Retina (tissue), 1 donor: ENCODE measurements around the gene SHMT1.
"Not testable (repeated sequence)": the region's sequence is repeated elsewhere in the genome, so short reads cannot be mapped to it uniquely, and the experiment has no call there.

Experiments used
- DNase-seq: peaks from one replicate; pipeline ENCODE4 v3.0.0-alpha.2; 2016

Gene SHMT1

DNA sequence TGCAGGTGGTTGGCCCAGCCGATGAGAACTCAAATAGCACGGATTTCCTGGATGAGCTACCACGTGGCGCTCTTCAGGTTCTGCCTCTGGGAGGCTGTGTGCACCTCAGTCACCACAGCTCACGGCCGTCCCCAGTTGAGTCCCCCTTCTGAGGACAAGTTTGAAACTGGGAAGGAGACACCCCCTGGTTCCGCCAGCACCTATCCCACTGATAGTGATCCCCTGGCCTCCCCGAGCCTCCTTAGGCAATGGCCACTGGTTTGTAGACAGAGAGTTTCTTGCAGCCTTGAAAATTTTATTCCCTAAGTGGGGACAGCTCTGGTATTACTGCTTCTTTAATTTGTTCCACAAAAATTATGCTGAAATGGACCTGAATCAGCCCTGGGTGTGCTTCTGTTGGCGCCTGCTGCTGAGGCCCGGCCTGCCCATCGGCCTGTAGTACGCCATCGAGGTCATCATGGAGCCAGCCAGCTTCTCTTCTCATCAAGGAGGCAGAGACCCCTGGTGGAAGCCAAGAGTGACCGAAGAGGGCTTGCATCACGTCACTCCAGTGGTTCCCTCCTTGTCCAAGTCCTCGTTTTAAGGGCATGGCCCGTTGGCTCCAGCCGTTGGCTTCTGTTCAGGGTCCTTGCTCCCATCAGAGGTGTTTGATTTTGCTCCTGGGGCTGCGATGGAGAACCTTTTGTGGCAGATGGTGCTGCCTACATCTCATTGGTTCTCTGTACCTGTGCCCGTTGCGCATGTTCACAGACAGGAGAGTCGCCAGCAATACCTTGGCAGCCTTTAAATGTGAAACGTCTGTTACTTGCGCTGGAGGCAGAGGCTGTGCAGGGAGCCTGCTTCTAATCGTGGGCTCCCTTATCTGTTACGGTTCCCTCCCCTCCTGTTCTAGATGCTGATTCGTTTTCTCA lies 39.0 kb downstream of the SHMT1 start:
- DNase-seq: no peak

DNA sequence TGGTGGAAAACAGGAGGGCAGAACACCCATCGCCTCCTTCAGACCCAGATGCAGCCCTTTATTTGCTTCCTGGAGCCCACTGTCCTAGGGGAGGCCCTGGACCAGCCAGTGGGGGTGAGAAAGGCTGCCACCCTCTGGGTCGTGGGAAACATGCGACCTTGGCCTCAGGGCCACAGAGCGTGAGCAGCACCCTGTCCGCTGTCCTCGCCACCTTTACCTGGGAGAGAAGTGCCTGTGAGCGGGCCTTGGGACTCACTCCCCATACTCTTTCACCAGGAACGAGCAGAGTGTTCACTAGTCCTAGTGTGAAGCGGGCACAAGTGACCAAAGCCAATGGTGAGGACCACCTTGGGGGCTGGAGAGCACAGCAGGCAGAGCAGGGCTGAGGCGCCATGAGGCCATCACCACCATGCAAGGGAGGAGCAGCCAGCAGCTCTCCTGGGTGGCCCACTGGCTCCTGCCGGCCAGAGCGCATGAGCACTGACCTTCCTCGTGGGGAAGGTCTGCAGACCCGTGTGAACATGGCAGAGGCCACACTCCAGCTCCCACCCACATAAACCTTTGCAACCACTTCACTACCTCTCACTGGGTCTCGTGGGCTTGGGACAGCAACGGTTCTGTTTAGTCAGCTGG lies 39.7 kb downstream of the SHMT1 start:
- DNase-seq: no peak

DNA sequence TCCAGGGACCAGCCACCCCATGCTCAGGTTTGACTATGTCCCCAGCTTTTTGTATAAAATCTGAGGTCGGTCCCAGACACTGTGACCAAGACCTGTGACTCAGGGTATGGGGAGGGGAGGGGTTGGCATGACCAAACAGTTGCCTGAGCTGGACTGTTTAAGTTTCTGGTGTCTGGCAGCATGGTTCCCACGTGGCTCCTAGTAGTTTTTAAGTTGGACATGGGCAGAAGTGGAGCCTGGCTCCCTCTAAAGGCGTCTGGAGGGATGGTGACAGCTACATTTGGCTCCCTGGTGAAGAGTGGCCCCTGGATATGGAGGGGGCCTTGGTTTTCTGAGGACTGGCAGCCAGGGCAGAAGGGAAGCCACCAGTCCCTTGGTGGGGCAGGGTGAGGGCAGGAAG lies 40.3 kb downstream of the SHMT1 start:
- DNase-seq: no peak

DNA sequence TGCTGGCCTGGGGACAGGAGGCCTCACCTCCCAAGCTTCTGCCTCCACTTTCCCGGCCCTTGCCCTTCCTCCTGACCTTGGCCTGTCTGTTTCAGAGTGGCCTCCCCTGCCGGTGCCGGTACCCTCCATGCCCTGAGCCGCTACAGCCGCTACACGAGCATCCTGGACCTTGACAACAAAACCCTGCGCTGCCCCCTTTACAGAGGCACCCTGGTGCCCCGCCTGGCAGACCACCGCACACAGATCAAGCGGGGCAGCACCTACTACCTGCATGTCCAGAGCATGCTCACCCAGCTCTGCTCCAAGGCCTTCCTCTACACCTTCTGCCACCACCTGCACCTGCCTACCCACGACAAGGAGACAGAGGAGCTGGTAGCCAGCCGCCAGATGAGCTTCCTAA lies 40.8 kb downstream of the SHMT1 start:
- no peak for DNase-seq

DNA sequence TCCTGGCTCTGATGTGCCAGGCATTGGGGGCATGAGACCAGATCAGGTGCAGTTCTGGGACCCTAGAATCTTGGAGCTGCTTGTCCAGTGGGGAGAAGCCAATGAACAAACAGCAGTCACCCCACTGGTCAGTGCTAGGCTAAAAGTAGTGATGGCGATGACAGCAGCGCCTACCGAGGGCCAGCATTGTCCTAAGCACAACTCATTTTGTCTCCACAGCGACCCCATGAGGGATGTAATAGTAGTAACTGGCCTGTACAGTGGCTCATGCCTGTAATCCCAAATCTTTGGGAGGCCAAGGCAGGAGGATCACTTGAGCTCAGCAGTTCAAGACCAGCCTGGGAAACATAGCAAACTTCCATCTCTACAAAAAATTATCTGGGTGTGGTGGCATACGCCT lies 42.0 kb downstream of the SHMT1 start:
- no peak for DNase-seq

DNA sequence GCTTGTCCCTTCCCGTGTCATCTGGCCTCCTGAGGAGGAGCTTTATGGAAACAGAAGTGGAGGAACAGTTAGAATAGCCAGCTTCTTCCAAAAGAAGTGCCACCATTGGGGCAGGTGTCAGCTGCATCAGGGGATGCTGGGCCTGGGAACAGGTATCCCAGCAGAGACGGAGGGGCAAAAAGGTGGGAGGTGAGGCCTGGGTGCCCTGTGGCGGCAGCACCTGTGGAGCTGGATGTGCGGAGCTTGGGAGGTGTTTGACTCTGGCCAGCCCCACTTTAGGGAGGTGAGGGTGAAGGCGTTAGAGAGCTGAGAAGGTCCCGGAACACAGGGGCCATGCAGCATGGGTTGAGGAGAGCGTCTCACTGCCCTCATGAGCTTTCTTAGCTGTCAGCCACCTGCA lies 43.0 kb downstream of the SHMT1 start:
- DNase-seq: no peak

DNA sequence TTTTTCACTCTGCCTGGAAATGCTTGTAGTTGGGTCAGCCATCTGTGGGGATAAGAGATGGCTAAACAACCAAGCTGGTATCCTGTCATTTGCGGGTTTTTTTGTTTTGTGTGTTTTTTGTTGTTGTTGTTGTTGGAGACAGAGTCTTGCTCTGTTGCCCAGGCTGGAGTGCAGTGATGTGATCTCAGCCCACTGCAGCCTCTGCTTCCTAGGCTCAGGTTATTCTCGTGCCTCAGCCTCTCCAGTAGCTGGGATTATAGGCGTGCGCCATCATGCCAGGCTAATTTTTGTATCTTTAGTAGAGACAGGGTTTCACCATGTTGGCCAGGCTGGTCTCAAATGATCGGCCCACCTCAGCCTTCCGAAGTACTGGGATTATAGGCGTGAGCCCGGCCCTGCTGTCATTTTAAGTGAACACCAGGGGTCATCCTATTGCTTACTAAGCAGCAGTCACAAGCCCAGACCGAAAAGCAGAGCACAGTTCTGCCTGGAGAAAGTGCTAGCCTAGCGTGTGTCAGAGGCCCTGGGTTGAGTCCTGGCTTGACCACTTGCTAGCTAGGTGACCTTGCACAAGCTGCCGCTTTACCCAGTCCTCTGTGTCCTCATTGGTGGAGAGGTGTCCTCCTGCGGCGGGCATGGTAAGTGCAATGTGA lies 43.6 kb downstream of the SHMT1 start:
- DNase-seq: peak; percentile 52

DNA sequence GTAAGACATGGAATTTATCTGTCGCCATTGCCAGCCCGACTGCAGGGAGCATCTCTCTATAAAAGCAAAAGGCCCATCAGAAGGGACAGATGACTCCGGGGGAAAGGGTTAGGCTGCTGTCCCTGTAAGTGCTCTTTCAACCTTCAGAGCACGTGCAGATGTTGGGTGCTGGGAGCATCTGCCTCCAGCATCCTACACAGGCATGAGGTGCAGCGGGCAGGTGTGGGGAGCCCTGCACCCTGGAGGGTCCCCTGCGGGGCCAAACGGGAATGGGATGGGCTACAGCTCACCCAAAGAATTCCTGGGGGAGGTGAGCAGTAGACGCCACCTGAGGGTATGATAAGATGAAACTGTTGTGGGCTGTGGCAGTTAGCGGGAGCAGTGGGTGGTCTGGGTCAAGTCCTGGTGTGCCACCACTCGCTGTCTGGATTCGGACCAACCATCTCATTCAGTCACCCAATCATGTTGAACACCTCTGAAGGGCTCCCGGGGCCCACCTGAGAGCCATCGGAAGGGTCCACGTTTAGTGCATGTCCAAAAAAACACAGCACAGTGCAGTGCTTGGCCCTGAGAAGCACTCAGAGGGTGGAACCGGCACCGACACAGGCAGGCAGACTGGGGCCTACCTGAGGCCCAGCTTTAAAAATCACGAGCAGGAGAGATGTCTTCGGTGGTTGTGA lies 44.4 kb downstream of the SHMT1 start:
- DNase-seq: no peak

DNA sequence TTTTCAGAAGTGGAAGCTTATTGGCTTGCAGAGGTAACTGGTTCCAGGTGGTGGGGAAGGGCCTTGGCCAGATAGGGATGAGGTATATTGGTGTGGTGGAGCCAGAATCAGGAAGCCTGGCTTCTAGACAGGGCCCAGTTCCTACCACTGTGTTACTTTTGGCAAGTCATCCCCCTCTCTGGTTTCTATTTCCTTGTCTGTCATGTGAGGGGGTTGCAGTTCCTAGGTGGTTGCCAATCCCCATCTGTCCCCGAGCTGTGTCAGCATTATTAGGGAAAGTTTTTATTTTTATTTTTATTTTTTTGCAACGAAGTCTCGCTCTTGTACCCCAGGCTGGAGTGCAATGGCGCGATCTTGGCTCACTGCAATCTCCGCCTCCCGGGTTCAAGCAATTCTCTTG lies 45.2 kb downstream of the SHMT1 start:
- DNase-seq: no peak

DNA sequence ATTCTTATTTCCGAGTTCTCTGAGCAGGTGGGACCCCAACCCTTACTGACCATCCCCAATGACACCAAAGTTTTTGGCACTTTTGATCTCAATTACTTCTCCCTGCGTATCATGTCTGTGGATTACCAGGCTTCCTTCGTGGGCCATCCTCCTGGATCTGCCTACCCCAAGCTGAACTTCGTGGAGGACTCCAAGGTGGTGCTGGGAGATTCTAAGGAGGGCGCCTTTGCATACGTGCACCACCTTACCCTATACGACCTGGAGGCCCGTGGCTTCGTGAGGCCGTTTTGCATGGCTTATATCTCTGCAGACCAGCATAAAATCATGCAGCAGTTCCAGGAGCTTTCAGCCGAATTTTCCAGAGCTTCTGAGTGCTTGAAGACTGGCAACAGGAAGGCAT lies 47.4 kb downstream of the SHMT1 start:
- no peak for DNase-seq

DNA sequence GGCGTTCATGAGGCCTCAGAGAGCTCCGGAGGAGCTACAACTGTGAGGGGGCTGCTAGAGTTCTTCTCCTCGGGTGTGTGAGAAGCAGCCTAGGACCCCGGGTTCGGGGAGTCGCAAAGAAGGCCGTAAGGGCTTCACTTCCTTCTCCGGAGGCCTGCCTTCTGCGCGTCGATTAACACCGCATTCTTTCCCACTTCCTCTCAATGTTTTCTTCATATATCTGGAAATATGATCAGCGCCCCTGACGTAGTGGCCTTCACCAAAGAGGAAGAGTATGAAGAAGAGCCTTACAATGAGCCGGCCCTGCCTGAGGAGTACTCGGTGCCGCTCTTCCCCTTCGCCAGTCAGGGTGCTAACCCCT lies 47.8 kb downstream of the SHMT1 start:
- no peak for DNase-seq

DNA sequence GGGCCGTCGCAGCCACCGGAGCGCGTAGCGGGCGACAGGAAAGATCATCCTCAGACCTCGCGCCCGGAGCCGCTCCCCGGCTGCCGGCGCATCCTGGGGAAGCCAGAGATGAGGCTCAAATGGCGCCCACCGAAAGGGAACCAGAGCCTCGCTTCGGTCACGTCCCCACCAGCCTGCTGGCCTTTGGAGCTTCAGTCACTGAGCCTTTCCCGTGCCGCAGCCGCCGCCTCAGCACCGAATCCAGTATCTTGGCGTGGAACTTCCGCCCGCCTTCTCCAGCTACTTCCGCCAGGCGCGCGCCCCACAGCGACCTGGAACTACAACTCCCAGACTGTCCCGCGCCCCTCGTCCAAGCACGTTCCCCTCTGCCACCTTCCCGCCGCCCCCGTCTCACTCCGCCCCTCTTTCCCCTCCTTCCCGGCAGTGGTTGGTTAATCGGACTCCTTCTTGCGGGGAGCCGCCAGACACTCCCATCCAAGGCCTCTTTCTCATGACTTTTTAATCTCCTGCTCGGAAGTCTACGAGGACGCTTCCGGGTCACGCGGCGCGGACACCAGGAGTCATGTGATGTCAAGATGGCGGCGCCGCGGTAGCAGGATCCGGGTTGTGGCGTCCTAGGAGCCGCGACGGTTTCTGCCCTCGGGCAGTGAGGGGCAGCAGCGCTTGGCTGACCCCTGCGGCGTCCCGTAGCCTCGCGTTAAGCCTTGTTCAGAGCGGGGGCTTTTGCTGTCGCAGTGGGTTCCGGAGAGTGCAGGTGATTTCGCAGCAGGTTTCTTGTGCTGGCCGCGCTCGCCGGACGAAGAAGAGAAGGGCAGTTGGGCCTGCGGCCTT lies 48.4 kb downstream of the SHMT1 start, which contains the start of the genes SMCR8 and TOP3A:
SMCR8 (plus strand) TSS at position 563 of the 831 bp plus-strand sequence. CDS start 497 bp downstream, outside the sequence.
TOP3A (minus strand) TSS at position 264 of the 831 bp plus-strand sequence; CDS start at position 48, 216 bp downstream.
- DNase-seq: peak; percentile 97

DNA sequence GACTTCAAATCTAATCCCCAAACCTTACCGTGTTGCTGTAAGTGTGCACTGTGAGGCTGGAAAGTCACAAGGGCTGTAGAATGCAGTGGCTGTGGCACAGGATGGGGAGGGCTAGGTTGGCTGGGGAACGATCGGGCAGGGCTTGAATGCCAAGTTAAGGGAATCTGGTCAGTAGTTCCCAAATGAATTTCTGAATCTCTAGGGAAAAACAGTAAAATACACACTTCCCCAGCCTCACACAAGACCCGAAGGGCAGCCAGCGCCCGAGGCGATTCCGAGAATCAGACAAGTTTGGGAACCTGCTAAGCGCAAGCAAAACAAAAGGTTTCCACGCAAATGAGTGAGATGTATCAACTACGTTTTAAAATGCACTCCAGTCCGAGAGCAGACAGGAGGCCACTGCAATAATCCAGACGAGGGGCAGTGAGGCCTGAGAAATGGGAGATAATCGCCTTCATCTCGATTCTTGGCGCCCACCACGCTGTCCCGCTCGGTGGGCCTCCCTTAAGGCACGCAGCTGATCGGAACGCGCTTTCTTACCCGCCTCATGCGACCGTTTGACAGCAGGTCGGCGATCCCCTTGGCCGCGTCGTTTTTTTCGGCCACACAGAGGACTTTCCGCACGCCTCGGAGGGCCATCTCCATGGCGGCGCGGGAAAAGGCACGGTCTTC lies 49.2 kb downstream of the SHMT1 start:
- DNase-seq: no peak

DNA sequence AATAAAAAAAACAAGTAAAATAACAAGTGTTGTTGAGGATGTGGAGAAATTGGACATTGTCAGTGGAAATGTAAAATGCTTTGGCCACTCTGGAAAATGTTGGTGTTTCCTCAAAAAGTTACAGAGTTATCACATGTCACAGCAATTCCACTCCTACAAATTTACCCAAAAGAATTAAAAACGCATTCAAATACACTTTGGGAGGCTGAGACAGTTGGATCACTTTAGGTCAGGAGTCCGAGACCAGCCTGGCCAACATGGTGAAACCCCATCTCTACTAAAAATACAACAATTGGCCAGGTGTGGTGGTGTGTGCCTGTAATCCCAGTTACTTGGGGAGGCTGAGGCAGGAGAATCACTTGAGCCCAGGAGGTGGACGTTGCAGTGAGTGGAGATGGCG lies 54.1 kb downstream of the SHMT1 start:
- DNase-seq: no peak

DNA sequence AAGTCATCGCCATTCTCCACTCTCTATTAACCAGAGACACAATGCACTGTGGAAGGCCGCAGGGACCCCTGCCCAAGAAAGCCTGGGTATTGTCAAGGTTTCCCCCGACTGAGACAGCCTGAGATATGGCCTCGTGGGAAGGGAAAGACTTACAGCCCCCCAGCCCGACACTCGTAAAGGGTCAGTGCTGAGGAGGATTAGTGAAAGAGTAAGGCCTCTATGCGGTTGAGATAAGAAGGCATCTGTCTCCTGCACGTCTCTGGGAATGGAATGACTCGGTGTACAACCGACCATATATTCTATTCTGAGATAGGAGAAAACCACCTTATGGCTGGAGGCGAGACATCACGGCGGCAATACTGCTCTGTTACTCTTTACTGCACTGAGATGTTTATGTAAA lies 60.1 kb downstream of the SHMT1 start:
- not testable (repeated sequence) for DNase-seq

DNA sequence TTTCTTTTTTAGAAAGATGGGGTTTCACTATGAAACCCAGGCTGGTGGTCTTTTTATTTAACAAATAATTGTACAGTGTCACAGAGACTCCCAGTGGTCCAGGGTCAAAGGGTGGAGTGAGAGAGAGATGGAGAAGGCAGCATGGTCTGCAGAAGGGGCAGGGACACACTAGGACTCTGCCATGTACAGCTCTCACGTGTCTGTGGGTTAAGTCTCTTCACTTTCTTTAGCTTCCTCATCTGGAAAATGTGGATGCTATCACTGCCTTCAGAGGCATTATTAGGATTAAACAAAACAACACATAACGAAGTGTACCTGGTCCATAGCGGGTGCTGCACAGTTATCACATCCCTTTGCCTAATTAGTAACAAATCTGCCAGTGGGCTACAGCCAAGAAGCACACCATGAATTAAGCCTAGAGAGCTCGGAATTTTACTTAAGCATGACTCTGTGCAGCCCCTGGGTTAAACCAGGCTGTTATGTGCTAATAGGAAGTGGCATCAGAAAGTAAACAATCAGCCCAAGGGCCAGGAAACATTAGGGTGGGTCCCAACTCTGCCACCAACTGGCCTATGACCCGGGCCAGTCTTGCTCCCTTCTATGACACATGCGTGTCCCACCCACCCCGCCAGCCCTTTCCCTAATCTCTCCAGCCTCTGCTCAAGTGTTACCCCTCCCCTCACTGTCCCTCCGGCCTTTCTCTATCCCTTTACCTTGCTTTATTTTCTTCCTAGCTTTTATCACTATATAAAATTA lies 62.4 kb downstream of the SHMT1 start:
- DNase-seq: no peak

DNA sequence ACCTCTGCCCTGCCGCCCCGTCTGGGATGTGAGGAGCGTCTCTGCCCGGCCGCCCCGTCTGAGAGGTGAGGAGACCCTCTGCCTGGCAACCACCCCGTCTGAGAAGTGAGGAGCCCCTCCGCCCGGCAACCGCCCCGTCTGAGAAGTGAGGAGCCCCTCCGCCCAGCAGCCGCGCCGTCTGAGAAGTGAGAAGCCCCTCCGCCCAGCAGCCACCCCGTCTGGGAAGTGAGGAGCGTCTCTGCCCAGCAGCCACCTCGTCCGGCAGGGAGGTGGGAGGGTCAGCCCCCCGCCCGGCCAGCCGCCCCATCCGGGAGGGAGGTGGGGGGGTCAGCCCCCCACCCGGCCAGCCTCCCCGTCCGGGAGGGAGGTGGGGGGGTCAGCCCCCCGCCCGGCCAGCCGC lies 65.3 kb downstream of the SHMT1 start:
- not testable (repeated sequence) for DNase-seq

DNA sequence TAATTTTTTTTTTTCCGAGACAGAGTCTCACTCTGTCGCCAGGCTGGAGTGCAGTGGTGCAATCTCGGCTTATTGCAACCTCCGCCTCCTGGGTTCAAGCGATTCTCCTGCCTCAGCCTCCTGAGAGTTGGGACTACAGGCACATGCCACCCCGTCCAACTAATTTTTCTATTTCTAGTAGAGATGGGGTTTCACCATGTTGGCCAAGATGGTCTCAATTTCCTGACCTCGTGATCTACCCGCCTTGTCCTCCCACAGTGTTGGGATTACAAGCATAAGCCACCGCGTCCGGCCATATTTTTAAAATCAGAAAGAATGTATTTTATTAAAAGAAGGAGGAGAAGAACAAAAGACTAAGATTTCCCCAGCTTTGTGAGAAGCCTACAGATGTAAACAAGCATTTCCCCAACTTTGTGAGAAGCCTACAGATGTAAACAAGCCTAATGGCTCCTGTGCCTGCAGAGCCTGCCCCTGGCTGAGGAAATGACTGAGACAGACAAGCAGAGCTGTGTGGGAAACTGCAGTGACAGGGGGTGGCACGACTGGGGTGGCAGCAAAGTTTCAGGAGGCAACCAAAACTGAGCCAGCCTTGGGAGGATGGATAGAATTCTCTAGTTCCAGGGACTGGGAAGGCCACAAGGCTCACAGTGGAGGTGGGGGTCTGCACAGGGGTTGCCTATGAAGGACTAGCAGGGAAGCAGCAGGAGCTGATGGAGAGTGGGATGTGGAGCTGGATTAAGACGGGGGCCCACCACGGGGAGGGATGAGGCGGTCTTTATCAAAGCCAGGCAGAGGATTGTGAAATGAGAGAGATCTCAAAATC lies 71.4 kb downstream of the SHMT1 start:
- no peak for DNase-seq

DNA sequence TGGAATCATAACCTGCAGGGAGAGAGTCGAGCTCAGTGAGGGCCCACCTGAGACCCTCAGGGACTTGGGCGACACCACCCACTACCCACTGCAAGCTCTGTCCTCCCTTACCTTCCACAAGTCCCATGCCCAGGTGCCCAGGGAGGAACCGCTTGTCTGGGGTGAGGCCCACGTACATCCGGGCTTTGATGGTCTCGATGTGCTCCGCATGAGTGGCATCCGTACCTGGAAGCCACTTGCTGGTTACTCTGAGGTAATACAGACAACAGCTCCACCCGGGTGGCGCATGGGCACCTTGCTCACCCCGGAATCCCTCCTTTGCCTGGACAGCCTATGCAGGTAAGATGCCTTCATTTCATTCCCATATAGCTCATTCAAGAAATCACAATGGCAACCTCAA lies 78.1 kb downstream of the SHMT1 start:
- DNase-seq: no peak

DNA sequence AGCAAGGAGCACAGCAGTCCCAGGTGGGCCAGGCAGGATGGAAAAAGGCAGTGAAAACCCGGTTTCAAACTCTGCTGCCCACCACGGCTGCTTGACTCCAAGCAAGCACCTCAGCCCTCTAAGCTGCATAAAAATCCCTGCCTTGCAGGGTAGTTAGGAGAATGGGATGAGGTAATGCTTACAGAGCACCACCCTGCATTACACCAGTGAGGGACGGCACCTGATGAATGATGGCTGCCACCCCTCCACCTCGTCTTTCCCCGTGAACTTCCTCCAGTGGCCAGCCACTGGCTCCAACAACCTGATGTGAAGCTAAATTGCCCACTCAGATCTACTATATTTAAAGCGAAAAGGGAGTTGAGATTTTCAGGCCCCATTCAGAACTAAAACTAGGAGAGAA lies 81.6 kb downstream of the SHMT1 start:
- DNase-seq: no peak
